HepG2 (cell line): ENCODE measurements around the gene PPP4R1. TPM values are rescaled to one million over a fixed set of nuclear protein-coding genes. Genes with fewer than 3 reads are reported as not detected.

Experiments used
- ARID3A ChIP-seq: IDR thresholded peaks from 2 replicates; pipeline ENCODE4 v1.6.1; 2012; ENCODE audit warnings: low read depth, low read length, improper control_type of control experiment
- ARID4A ChIP-seq: sonication (generic); formaldehyde crosslinking; IDR thresholded peaks from 2 replicates; pipeline ENCODE4 v1.5.0; 2020; ENCODE audit warnings: mild to moderate bottlenecking, missing genetic modification reagents, borderline replicate concordance
- HOXA3 ChIP-seq: sonication (generic); formaldehyde crosslinking; IDR thresholded peaks from 2 replicates; pipeline ENCODE4 v1.5.0; 2020; ENCODE audit warnings: missing genetic modification reagents
- KDM5B ChIP-seq: sonication (generic); formaldehyde crosslinking; IDR thresholded peaks from 2 replicates; pipeline ENCODE4 v1.4.0; 2020; ENCODE audit warnings: missing genetic modification reagents, mild to moderate bottlenecking, borderline replicate concordance
- MEIS2 ChIP-seq: sonication (generic); formaldehyde crosslinking; IDR thresholded peaks from 2 replicates; pipeline ENCODE4 v1.9.0; 2021; ENCODE audit warnings: mild to moderate bottlenecking, missing genetic modification reagents
- ZBTB14 ChIP-seq: sonication (generic); formaldehyde crosslinking; IDR thresholded peaks from 2 replicates; pipeline ENCODE4 v1.4.0; 2020; ENCODE audit warnings: missing genetic modification reagents
- ZFP41 ChIP-seq: sonication (generic); formaldehyde crosslinking; IDR thresholded peaks from 2 replicates; pipeline ENCODE4 v1.4.0; 2020; ENCODE audit warnings: mild to moderate bottlenecking, missing genetic modification reagents, borderline replicate concordance
- ZNF232 ChIP-seq: sonication (generic); formaldehyde crosslinking; IDR thresholded peaks from 2 replicates; pipeline ENCODE4 v1.4.0; 2020; ENCODE audit warnings: missing genetic modification reagents, borderline replicate concordance
- ZNF501 ChIP-seq: sonication (generic); formaldehyde crosslinking; IDR thresholded peaks from 2 replicates; pipeline ENCODE4 v1.5.1; 2020; ENCODE audit warnings: mild to moderate bottlenecking, moderate library complexity, missing genetic modification reagents
- ZNF503 ChIP-seq: sonication (generic); formaldehyde crosslinking; IDR thresholded peaks from 2 replicates; pipeline ENCODE4 v1.4.0; 2020; ENCODE audit warnings: missing genetic modification reagents
- polyA plus RNA-seq, 8 experiments: library from polyadenylated mRNA; depleted of rRNA in 3 of 8; stranded (reverse) in 7 of 8; unstranded in 1 of 8; fragments of >200 nt; fragmentation: Illumina TruSeq in 4 of 8; extraction: Trizol in 4 of 8; gene quantifications; 2 replicates each; pipeline versions ENCODE4 v1.2.1 to v1.2.3, GENCODE V29; 2011 to 2016; ENCODE audit warnings: low read depth in 4 of 8, missing spikeins in 1 of 8, mixed read lengths in 1 of 8; ENCODE audit not compliant: insufficient read depth in 1 of 8
- total RNA-seq, 5 experiments: library from RNA; depleted of rRNA; stranded (reverse); fragments of >200 nt; fragmentation: Illumina TruSeq; extraction: Trizol; gene quantifications; 2 replicates each; pipeline ENCODE4 v1.2.3, GENCODE V29; 2016; ENCODE audit warnings: low read depth in 1 of 5

PPP4R1 gene
- total and polyA plus RNA-seq, 2 of the 13 experiments (the other 11 are each of a cell fraction or from before 2014, with no cell fraction given): 66.5 to 72.4 TPM

GRCh38 chr18:9614401-9615279, at the start of gene PPP4R1 (continued):
- peak; percentile 24; the same call in 1 of the 2 replicates for TF ChIP-seq ARID4A (CRISPR knock-in tag)
- TF ChIP-seq ZNF501 (CRISPR knock-in tag): peak; percentile 80
- peak; percentile 60; the same call in 1 of the 2 replicates for TF ChIP-seq KDM5B (CRISPR knock-in tag)
- TF ChIP-seq ZFP41 (CRISPR knock-in tag): peak; percentile 46; the same call in 1 of the 2 replicates
- TF ChIP-seq ARID3A: no peak
- 0 out of 2 replicates have a peak, but pooled peaks have one; percentile 39 for TF ChIP-seq ZNF232 (CRISPR knock-in tag)
- 0 out of 2 replicates have a peak, but pooled peaks have one; percentile 43 for TF ChIP-seq ZNF503 (CRISPR knock-in tag)
- TF ChIP-seq ZBTB14 (CRISPR knock-in tag): peak; percentile 85
- peak; percentile 57; the same call in 1 of the 2 replicates for TF ChIP-seq HOXA3 (CRISPR knock-in tag)
- TF ChIP-seq MEIS2 (CRISPR knock-in tag): peak; percentile 70; the same call in 1 of the 2 replicates
